IMR-90 (cell line): ENCODE data around the gene CTNNAL1. TPM values are rescaled to one million over a fixed set of nuclear protein-coding genes. Genes with fewer than 3 reads are reported as not detected.

Source experiments
- ATAC-seq: fragments of 200-7000 bp; cut with Tn5 transposase; 2 replicates; pipeline ENCODE4 v1.9.1; 2020; ENCODE audit warnings: low read depth, mild to moderate bottlenecking, moderate library complexity
- BruUV-seq: library from RNA; stranded (reverse); fragments of 400-500 nt; replicated peaks from 2 replicates; lab custom pipeline; 2021; lab: Mats Ljungman, UMichigan
- CTCF ChIA-PET: fragments of 300-600 bp; formaldehyde crosslinking; extraction: SDS; loops from one replicate; lab custom pipeline; 2021; ENCODE audit warnings: antibody characterized with exemption; lab: Yijun Ruan, JAX
- POLR2A ChIA-PET: fragments of 300-600 bp; sonication (Branson Sonifier 250); formaldehyde crosslinking; loops from one replicate; lab custom pipeline; 2022; ENCODE audit warnings: antibody characterized with exemption; ENCODE audit not compliant: unreplicated experiment; lab: Charles Lee
- DNase-seq: peaks from one replicate; pipeline ENCODE4 v3.0.0; 2013
- H2AFZ ChIP-seq: replicated peaks from 2 replicates; pipeline ENCODE3; 2013; ENCODE audit warnings: low read length, mild to moderate bottlenecking; ENCODE audit not compliant: poor library complexity
- H2AK5ac ChIP-seq: 2 replicates; pipeline ENCODE4 v1.6.1; 2013; ENCODE audit warnings: low read depth, low read length, inconsistent platforms
- H2AK9ac ChIP-seq: replicated peaks from 2 replicates; pipeline ENCODE3; 2013; ENCODE audit warnings: mild to moderate bottlenecking, low read depth, low read length, moderate library complexity; ENCODE audit not compliant: poor library complexity
- H2BK120ac ChIP-seq: 2 replicates; pipeline ENCODE4 v1.6.1; 2013; ENCODE audit warnings: low read depth, low read length, inconsistent platforms
- H2BK15ac ChIP-seq: 3 replicates; pipeline ENCODE4 v1.6.1; 2013; ENCODE audit warnings: low read depth, low read length, inconsistent platforms
- H2BK20ac ChIP-seq: 2 replicates; pipeline ENCODE4 v1.6.1; 2013; ENCODE audit warnings: low read depth, mild to moderate bottlenecking, inconsistent platforms, low read length, moderate library complexity
- H2BK5ac ChIP-seq: 2 replicates; pipeline ENCODE4 v1.6.1; 2013; ENCODE audit warnings: mild to moderate bottlenecking, low read depth, low read length, inconsistent platforms; ENCODE audit not compliant: poor library complexity, severe bottlenecking
- H3K14ac ChIP-seq: replicated peaks from 2 replicates; pipeline ENCODE4 v1.6.1; 2013; ENCODE audit warnings: low read depth, low read length, inconsistent platforms
- H3K18ac ChIP-seq: 2 replicates; pipeline ENCODE4 v1.6.1; 2013; ENCODE audit warnings: low read depth, low read length, control low read depth
- H3K23ac ChIP-seq: 2 replicates; pipeline ENCODE4 v1.6.1; 2013; ENCODE audit warnings: low read depth, low read length, inconsistent platforms
- H3K27ac ChIP-seq: 2 replicates; pipeline ENCODE4 v1.5.1; 2013; ENCODE audit warnings: mild to moderate bottlenecking, control low read depth, low read length; ENCODE audit not compliant: insufficient read depth
- H3K27me3 ChIP-seq: 2 replicates; pipeline ENCODE4 v1.6.1; 2013; ENCODE audit warnings: low read length; ENCODE audit not compliant: control insufficient read depth, insufficient read depth
- H3K36me3 ChIP-seq: 2 replicates; pipeline ENCODE4 v1.6.1; 2013; ENCODE audit warnings: low read length, mixed read lengths; ENCODE audit not compliant: control insufficient read depth, insufficient read depth
- H3K4ac ChIP-seq: 2 replicates; pipeline ENCODE4 v1.6.1; 2013; ENCODE audit warnings: low read depth, low read length, inconsistent platforms
- H3K4me1 ChIP-seq: 2 replicates; pipeline ENCODE4 v1.6.1; 2013; ENCODE audit warnings: low read length, mixed read lengths; ENCODE audit not compliant: control insufficient read depth, insufficient read depth
- H3K4me2 ChIP-seq: 2 replicates; pipeline ENCODE4 v1.6.1; 2013; ENCODE audit warnings: low read depth, mild to moderate bottlenecking, control low read depth, low read length, moderate library complexity
- H3K4me3 ChIP-seq: 2 replicates; pipeline ENCODE4 v1.5.1; 2013; ENCODE audit warnings: low read depth, mild to moderate bottlenecking, control low read depth, low read length, moderate library complexity; ENCODE audit not compliant: insufficient read depth
- H3K56ac ChIP-seq: 2 replicates; pipeline ENCODE4 v1.6.1; 2013; ENCODE audit warnings: low read length, inconsistent platforms; ENCODE audit not compliant: insufficient read depth; ENCODE audit errors: extremely low read depth
- H3K79me1 ChIP-seq, 2 experiments: 2 replicates each; pipeline ENCODE4 v1.6.1; 2013; ENCODE audit warnings: low read length in 2 of 2, inconsistent platforms in 1 of 2, low read depth in 1 of 2
- H3K9ac ChIP-seq: 2 replicates; pipeline ENCODE4 v1.6.1; 2013; ENCODE audit warnings: low read depth, low read length, control low read depth
- H3K9me1 ChIP-seq: 2 replicates; pipeline ENCODE4 v1.6.1; 2013; ENCODE audit warnings: low read length, inconsistent platforms; ENCODE audit not compliant: insufficient read depth
- H3K9me3 ChIP-seq: 2 replicates; pipeline ENCODE4 v1.6.1; 2013; ENCODE audit warnings: low read length; ENCODE audit not compliant: control insufficient read depth, insufficient read depth
- H4K20me1 ChIP-seq: 2 replicates; pipeline ENCODE4 v1.6.1; 2013; ENCODE audit warnings: low read length, inconsistent platforms; ENCODE audit not compliant: insufficient read depth
- H4K5ac ChIP-seq: 2 replicates; pipeline ENCODE4 v1.6.1; 2013; ENCODE audit warnings: mild to moderate bottlenecking, low read depth, low read length, control low read depth
- H4K8ac ChIP-seq, 2 experiments: 2 replicates each; pipeline ENCODE4 v1.6.1; 2013; ENCODE audit warnings: low read depth in 2 of 2, low read length in 2 of 2, control low read depth in 1 of 2, inconsistent platforms in 1 of 2
- H4K91ac ChIP-seq: 2 replicates; pipeline ENCODE4 v1.6.1; 2013; ENCODE audit warnings: low read depth, low read length, inconsistent platforms; ENCODE audit not compliant: insufficient read depth
- BHLHE40 ChIP-seq: fragments of 150-350 bp; IDR thresholded peaks from 2 replicates; pipeline ENCODE4 v1.6.1; 2016; ENCODE audit warnings: mild to moderate bottlenecking, low read depth, low read length
- CEBPB ChIP-seq: IDR thresholded peaks from 2 replicates; pipeline ENCODE4 v1.6.1; 2012; ENCODE audit warnings: low read depth, low read length, improper control_type of control experiment
- CHD1 ChIP-seq: IDR thresholded peaks from 2 replicates; pipeline ENCODE4 v1.6.1; 2012; ENCODE audit warnings: low read depth, low read length, improper control_type of control experiment
- CTCF ChIP-seq: conservative IDR thresholded peaks from 2 replicates; pipeline ENCODE4 v1.5.1; 2012; ENCODE audit warnings: mild to moderate bottlenecking, low read depth, low read length, improper control_type of control experiment
- ELK1 ChIP-seq: fragments of 150-350 bp; IDR thresholded peaks from 2 replicates; pipeline ENCODE4 v1.6.1; 2016; ENCODE audit warnings: low read depth, mild to moderate bottlenecking, low read length, moderate library complexity, borderline replicate concordance
- FOS ChIP-seq: fragments of 150-350 bp; IDR thresholded peaks from 2 replicates; pipeline ENCODE4 v1.6.1; 2016; ENCODE audit warnings: low read depth, low read length
- MAFK ChIP-seq: IDR thresholded peaks from 2 replicates; pipeline ENCODE4 v1.6.1; 2012; ENCODE audit warnings: low read depth, low read length, improper control_type of control experiment
- MAZ ChIP-seq: IDR thresholded peaks from 2 replicates; pipeline ENCODE4 v1.6.1; 2012; ENCODE audit warnings: low read depth, mild to moderate bottlenecking, low read length, improper control_type of control experiment, moderate library complexity, borderline replicate concordance
- MXI1 ChIP-seq: IDR thresholded peaks from 2 replicates; pipeline ENCODE4 v1.6.1; 2012; ENCODE audit warnings: low read depth, mild to moderate bottlenecking, low read length, moderate library complexity, borderline replicate concordance
- NFE2L2 ChIP-seq: fragments of 150-350 bp; IDR thresholded peaks from 2 replicates; pipeline ENCODE4 v1.6.1; 2016; ENCODE audit warnings: low read depth, mild to moderate bottlenecking, low read length
- POLR2A ChIP-seq: IDR thresholded peaks from 2 replicates; pipeline ENCODE4 v1.6.1; 2012; ENCODE audit warnings: mild to moderate bottlenecking, low read depth, low read length
- RAD21 ChIP-seq: IDR thresholded peaks from 2 replicates; pipeline ENCODE4 v1.6.1; 2012; ENCODE audit warnings: low read length, improper control_type of control experiment
- RCOR1 ChIP-seq: IDR thresholded peaks from 2 replicates; pipeline ENCODE4 v1.6.1; 2012; ENCODE audit warnings: mild to moderate bottlenecking, low read length, improper control_type of control experiment; ENCODE audit not compliant: insufficient replicate concordance
- RFX5 ChIP-seq: IDR thresholded peaks from 2 replicates; pipeline ENCODE4 v1.8.0; 2012; ENCODE audit warnings: low read depth, mild to moderate bottlenecking, low read length, moderate library complexity
- SMC3 ChIP-seq: fragments of 150-350 bp; IDR thresholded peaks from 2 replicates; pipeline ENCODE4 v1.6.1; 2016; ENCODE audit warnings: low read depth, mild to moderate bottlenecking, antibody characterized with exemption, low read length, moderate library complexity
- USF2 ChIP-seq: fragments of 150-350 bp; IDR thresholded peaks from 2 replicates; pipeline ENCODE4 v1.6.1; 2017; ENCODE audit warnings: mild to moderate bottlenecking, antibody characterized with exemption, low read length, low read depth
- WGBS, 2 experiments: methylation state at CpG; one replicate each; pipeline versions ENCODE4 v1.1.5 to v1.1.7; 2013; ENCODE audit warnings: missing lambda C conversion rate in 2 of 2; ENCODE audit not compliant: insufficient read length in 1 of 2; ENCODE audit errors: extremely low coverage in 2 of 2; 5-methylcytosine and 5-hydroxymethylcytosine counted together
- dilution Hi-C: fragments of 300-500 bp; cut with HindIII; formaldehyde crosslinking; loops from one replicate; pipeline ENCODE4 v1.14.3; 2018; ENCODE audit warnings: low sequenced_read_pairs; ENCODE audit not compliant: unreplicated experiment
- in situ Hi-C: fragments of 300-500 bp; cut with MboI; formaldehyde crosslinking; loops from 3 replicates; pipeline ENCODE4 v1.14.3; 2019; ENCODE audit warnings: low sequenced_read_pairs, inconsistent platforms, mixed read lengths
- intact Hi-C: fragments of 100-400 bp; cut with micrococcal nuclease; formaldehyde crosslinking; loops from 2 replicates; pipeline ENCODE4 v1.10.0; 2022
- polyA plus RNA-seq, 3 experiments: library from polyadenylated mRNA; depleted of rRNA; stranded (reverse); fragments of >200 nt; gene quantifications; 2 replicates each; pipeline ENCODE4 v1.2.3, GENCODE V29; 2012; ENCODE audit warnings: low replicate concordance in 1 of 3
- total RNA-seq: library from RNA; depleted of rRNA; stranded (reverse); fragments of >200 nt; gene quantifications from 2 replicates; pipeline ENCODE4 v1.2.3, GENCODE V29; 2012

Gene CTNNAL1
- total and polyA plus RNA-seq, 2 of the 4 experiments (the other 2 are of a cell fraction) = 72.3 to 131 TPM

- Histone ChIP-seq H2BK20ac (no peak overlapping the region), H2BK15ac (no peak overlapping the region), H3K14ac (no peak overlapping the region), H3K36me3 (peaks cover 6% of the 10 kb centered on the region), H4K8ac (no peak overlapping the region), H2BK120ac (no peak overlapping the region), H3K18ac (no peak overlapping the region), H2AK9ac (no peak overlapping the region), H2AK5ac (no peak overlapping the region), H2AFZ (no peak overlapping the region), H3K4me1 (no peaks in the 10 kb centered on the region; the same call in 1 of the 2 replicates), H4K5ac (no peak overlapping the region), H4K91ac (no peak overlapping the region), H3K27ac (no peak overlapping the region), H4K20me1 (no peaks in the 10 kb centered on the region; the same call in 1 of the 2 replicates), H3K4me2 (no peak overlapping the region), H3K9me1 (0 out of 2 replicates have a peak, but pooled peaks cover 2% of the 10 kb centered on the region), H3K9me3 (no peaks in the 10 kb centered on the region), H2BK5ac (no peak overlapping the region), H3K27me3 (no peaks in the 10 kb centered on the region), H3K23ac (no peak overlapping the region), H3K79me1 (peaks cover 10 to 28% of the 10 kb centered on the region in 2 experiments), H3K4ac (no peak overlapping the region), H3K4me3 (no peak overlapping the region), H3K56ac (no peak overlapping the region), H3K9ac (no peak overlapping the region)
- POLR2A ChIA-PET = no interaction called here
- BruUV-seq = no TSS peak
- CTCF ChIA-PET = no interaction called here
- WGBS, 2 experiments = no CpG with 5 or more reads among the region's 5 CpGs
- no peak for ATAC-seq
- no peak for DNase-seq
- dilution Hi-C loops (no loop called here), in situ Hi-C loops (no loop called here), intact Hi-C loops (no loop called here)
- TF ChIP-seq CHD1 = no peak
- no peak for TF ChIP-seq RFX5
- no peak for TF ChIP-seq RCOR1
- TF ChIP-seq CEBPB = no peak
- TF ChIP-seq NFE2L2 = no peak
- no peak for TF ChIP-seq RAD21
- no peak for TF ChIP-seq MAFK
- no peak for TF ChIP-seq MAZ
- TF ChIP-seq BHLHE40 = no peak
- no peak for TF ChIP-seq CTCF
- TF ChIP-seq POLR2A = no peak
- TF ChIP-seq MXI1 = no peak
- TF ChIP-seq SMC3 = no peak
- TF ChIP-seq USF2 = no peak
- TF ChIP-seq ELK1 = no peak
- TF ChIP-seq FOS = no peak
Measured at GRCh38 chr9:108937561-108938305, 75.6 kb downstream of the CTNNAL1 start.
